Natural killer cell (primary cell): ENCODE measurements around the gene HOMEZ. TPM values are rescaled to one million over a fixed set of nuclear protein-coding genes. Genes with fewer than 3 reads are reported as not detected.

Source experiments
- ATAC-seq, 3 donors: fragments of 150-1000 bp in 2 of 3; fragments of 200-7000 bp in 1 of 3; cut with Tn5 transposase; 1 replicate in 1 of 3; 2 replicates in 2 of 3; pipeline ENCODE4 v1.10.0; 2021; ENCODE audit warnings: mild to moderate bottlenecking in 2 of 3, moderate library complexity in 2 of 3
- DNase-seq, 2 donors: peaks; one replicate each; pipeline versions ENCODE4 v3.0.0 to v3.0.0-alpha.2; 2013 to 2021; ENCODE audit warnings: mixed read lengths in 1 of 2
- H3K27ac ChIP-seq: one replicate; pipeline ENCODE4 v1.5.1; 2013; ENCODE audit warnings: mild to moderate bottlenecking, low read length
- H3K27me3 ChIP-seq: one replicate; pipeline ENCODE4 v1.6.1; 2013; ENCODE audit warnings: low read length; ENCODE audit not compliant: control insufficient read depth, insufficient read depth
- H3K36me3 ChIP-seq: one replicate; pipeline ENCODE4 v1.6.1; 2013; ENCODE audit warnings: low read length; ENCODE audit not compliant: control insufficient read depth, insufficient read depth
- H3K4me1 ChIP-seq: one replicate; pipeline ENCODE4 v1.6.1; 2013; ENCODE audit warnings: low read length; ENCODE audit not compliant: control insufficient read depth, insufficient read depth
- H3K4me3 ChIP-seq: one replicate; pipeline ENCODE4 v1.5.1; 2013; ENCODE audit warnings: low read length
- H3K9me3 ChIP-seq: one replicate; pipeline ENCODE4 v1.6.1; 2013; ENCODE audit warnings: low read length; ENCODE audit not compliant: control insufficient read depth, insufficient read depth
- H3K27ac Mint-ChIP-seq, 2 donors: one replicate each; pipeline ENCODE4 v1.8.0; 2022; ENCODE audit warnings: mild to moderate bottlenecking in 2 of 2, mixed read lengths in 2 of 2, moderate library complexity in 1 of 2
- H3K27me3 Mint-ChIP-seq, 2 donors: one replicate each; pipeline ENCODE4 v1.8.0; 2022; ENCODE audit warnings: low read depth in 2 of 2, mixed read lengths in 2 of 2
- H3K36me3 Mint-ChIP-seq: one replicate; pipeline ENCODE4 v1.8.0; 2022; ENCODE audit warnings: mixed read lengths
- H3K4me1 Mint-ChIP-seq, 2 donors: one replicate each; pipeline ENCODE4 v1.8.0; 2022; ENCODE audit warnings: mixed read lengths in 2 of 2
- H3K4me3 Mint-ChIP-seq: one replicate; pipeline ENCODE4 v1.8.0; 2022; ENCODE audit warnings: mild to moderate bottlenecking, moderate library complexity, mixed read lengths
- H3K9me3 Mint-ChIP-seq, 2 donors: one replicate each; pipeline ENCODE4 v1.8.0; 2022; ENCODE audit warnings: mixed read lengths in 2 of 2
- whole genome bisulfite sequencing: methylation state at CpG from one replicate; pipeline ENCODE4 v1.1.7; 2013; ENCODE audit warnings: missing lambda C conversion rate; ENCODE audit not compliant: insufficient coverage; 5-methylcytosine and 5-hydroxymethylcytosine counted together
- intact Hi-C: fragments of 100-400 bp; cut with micrococcal nuclease; formaldehyde crosslinking; loops from one replicate; pipeline ENCODE4 v1.14.2; 2022
- total RNA-seq, 4 donors: library from RNA; stranded (reverse); fragments of 120-200 nt in 1 of 4; gene quantifications; one replicate each; pipeline versions ENCODE4 v1.2.3 to v1.2.4, GENCODE V29; 2013 to 2022
- TF ChIP-seq, protein P1 (sequence below): fragments of 200-600 bp; IDR thresholded peaks from one replicate; pipeline ENCODE4 v1.8.0; 2022; ENCODE audit warnings: antibody characterized with exemption

Gene HOMEZ
- total RNA-seq, result 10 to 100 TPM in 1 of 3 donors, 1 to 10 TPM in 2; 5.1 to 10.1 (median 7.0) TPM
- total RNA-seq (2013), result 12.8 TPM

DNA sequence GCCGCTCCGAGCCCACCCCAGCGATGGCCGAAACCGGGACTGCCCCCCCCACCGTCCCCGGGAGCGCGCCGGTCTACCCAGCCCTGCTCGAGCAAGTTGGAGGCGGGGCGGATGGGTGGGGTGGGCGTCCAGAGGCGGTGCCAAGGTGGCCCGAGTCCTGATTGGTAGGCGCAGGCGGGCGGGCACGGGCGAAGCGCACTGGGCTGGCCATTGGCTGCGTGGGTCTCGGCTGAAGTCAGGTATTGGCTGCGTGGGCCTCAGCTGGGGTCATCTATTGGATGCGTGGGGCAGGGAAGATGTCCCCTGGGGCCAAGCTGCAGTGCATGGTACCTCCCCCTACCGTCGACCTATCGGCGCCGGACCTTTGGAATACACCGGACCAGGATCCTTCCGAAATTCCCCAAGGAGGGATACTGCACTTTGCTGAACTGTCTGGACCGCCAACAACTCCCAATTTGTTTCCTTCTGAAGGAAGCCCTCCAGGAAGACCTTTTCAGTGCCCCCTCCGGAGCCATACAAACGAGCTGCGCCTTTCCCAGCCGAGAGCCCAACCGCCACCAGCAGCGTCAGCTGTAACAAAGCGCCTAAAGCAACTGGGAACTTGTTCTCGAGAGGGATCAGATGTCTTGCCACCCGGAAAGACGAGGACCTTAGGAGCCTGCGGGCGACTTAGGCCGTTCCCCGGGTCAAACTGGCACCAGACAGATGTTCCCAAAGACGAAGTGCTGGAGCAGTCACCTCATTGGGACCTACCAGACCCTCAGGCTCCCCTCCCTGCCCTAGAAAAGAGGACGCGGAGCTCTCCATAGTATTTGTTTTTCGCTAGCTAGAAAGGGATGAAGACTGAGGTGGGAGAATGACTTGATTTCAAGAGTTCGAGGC, at the start of gene HOMEZ:
HOMEZ (minus strand) TSS at position 113 of the 882 bp plus-strand sequence. CDS start 180 bp downstream, outside the sequence.
- Histone ChIP-seq H3K36me3 (no peaks in the 10 kb centered on the region), H3K9me3 (no peaks in the 10 kb centered on the region), H3K27me3 (no peaks in the 10 kb centered on the region), H3K27ac (peak within 1 kb of the TSS; percentile 78), H3K4me3 (peak within 1 kb of the TSS; percentile 69), H3K4me1 (peaks cover 10% of the 10 kb centered on the region)
- Mint-ChIP-seq H3K27ac (peak within 1 kb of the TSS; percentile 90 to 94), H3K27me3 (no peaks in the 10 kb centered on the region), H3K9me3 (no peaks in the 10 kb centered on the region), H3K36me3 (no peaks in the 10 kb centered on the region), H3K4me1 (peaks cover 13 to 18% of the 10 kb centered on the region in 2 donors), H3K4me3 (peak within 1 kb of the TSS; percentile 95)
- DNase-seq (peak; percentile 97), ATAC-seq (peak; percentile 94 to 99 (median 97))
- TF ChIP-seq, protein P1, sequence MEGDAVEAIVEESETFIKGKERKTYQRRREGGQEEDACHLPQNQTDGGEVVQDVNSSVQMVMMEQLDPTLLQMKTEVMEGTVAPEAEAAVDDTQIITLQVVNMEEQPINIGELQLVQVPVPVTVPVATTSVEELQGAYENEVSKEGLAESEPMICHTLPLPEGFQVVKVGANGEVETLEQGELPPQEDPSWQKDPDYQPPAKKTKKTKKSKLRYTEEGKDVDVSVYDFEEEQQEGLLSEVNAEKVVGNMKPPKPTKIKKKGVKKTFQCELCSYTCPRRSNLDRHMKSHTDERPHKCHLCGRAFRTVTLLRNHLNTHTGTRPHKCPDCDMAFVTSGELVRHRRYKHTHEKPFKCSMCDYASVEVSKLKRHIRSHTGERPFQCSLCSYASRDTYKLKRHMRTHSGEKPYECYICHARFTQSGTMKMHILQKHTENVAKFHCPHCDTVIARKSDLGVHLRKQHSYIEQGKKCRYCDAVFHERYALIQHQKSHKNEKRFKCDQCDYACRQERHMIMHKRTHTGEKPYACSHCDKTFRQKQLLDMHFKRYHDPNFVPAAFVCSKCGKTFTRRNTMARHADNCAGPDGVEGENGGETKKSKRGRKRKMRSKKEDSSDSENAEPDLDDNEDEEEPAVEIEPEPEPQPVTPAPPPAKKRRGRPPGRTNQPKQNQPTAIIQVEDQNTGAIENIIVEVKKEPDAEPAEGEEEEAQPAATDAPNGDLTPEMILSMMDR, result no peak
- 1% methylated on average over 53 of the region's 53 CpGs for WGBS
- intact Hi-C loops, result loop anchor here (1.0 kb wide), 2 partner anchors 15 to 35 kb away; partner anchors contain the start of gene PABPN1

DNA sequence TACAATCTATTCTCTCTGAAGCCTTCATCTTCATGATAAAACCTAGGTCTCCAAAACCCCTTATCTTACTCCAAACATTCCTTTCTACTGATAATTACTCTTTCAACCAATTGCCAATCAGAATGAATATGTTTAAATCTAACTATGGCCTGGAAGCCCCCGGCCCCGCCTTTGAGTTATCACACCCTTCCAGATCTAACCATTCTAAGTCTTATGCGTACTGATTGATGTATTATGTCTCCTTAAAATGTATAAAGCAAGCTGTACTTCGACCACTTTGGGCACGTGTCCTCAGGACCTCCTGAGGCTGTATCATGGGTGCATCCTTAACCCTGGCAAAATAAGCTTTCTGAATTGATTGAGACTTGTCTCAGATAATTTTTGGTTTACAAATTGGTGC, 49.7 kb upstream of the HOMEZ start:
- no peak overlapping the region for H3K4me3 ChIP-seq
- intact Hi-C loops, result no loop called here
- H3K4me3 Mint-ChIP-seq, result no peak overlapping the region
- H3K27me3 ChIP-seq, result no peaks in the 10 kb centered on the region
- H3K9me3 ChIP-seq, result no peaks in the 10 kb centered on the region
- H3K36me3 ChIP-seq, result no peaks in the 10 kb centered on the region
- no peak overlapping the region for H3K27ac ChIP-seq
- WGBS, result 90% methylated on average over 5 of the region's 5 CpGs
- ATAC-seq (no peak), DNase-seq (no peak)
- TF ChIP-seq, protein P1, result no peak
- H3K4me1 Mint-ChIP-seq, result no peaks in the 10 kb centered on the region
- H3K36me3 Mint-ChIP-seq, result no peaks in the 10 kb centered on the region
- no peak overlapping the region for H3K27ac Mint-ChIP-seq
- H3K9me3 Mint-ChIP-seq, result no peaks in the 10 kb centered on the region
- H3K27me3 Mint-ChIP-seq, result peaks cover 13 to 40% of the 10 kb centered on the region in 2 donors
- no peaks in the 10 kb centered on the region for H3K4me1 ChIP-seq

DNA sequence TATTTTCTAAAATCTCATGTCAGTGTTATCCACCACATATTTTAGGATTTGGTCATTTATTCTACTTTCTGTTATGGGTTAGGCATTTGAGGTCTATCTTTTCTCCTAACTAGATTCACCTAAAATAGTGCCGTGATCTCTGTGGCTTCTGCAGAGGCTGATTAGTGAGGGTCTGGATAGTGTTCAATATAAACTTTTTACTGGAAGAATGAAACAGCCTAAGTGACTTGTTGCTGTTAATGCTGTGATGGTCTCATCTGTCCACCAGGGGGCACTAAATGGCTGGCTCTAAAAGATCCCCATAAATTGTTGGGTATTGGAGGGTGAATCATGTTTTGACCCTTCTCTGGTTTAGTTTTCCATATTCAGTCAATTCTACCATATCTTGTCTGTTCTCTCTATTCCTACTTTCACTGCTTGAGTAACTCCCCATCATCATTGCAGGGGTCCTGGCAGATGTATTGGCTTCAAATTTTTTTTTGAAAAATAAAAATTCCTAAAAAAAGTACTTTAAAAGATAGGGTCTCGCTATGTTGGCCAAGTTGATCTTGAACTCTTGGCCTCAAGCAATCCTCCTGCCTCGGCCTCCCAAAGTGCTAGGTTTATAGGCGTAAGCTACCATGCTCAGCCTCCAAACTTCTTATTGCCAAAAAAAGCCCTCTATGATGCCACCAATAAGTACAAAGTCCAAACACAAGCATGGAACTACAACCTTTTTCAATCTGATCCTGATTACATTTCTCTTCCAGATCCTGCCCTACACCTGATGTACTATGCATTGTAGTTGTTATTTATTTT, 42.2 kb upstream of the HOMEZ start:
- H3K27ac Mint-ChIP-seq, result no peak overlapping the region
- 60% methylated on average over 3 of the region's 4 CpGs for WGBS
- ATAC-seq (peak; percentile 73 to 92 (median 86)), DNase-seq (peak in 1 of 2 donors; percentile 86)
- H3K4me3 ChIP-seq, result no peak overlapping the region
- H3K36me3 ChIP-seq, result peaks cover 25% of the 10 kb centered on the region
- H3K9me3 Mint-ChIP-seq, result no peaks in the 10 kb centered on the region
- intact Hi-C loops, result loop anchor here (5.0 to 10.0 kb wide), 2 partner anchors 63 to 234 kb away; no protein-coding TSS in a partner anchor
- TF ChIP-seq, protein P1, result peak; percentile 92
- no peak overlapping the region for H3K4me3 Mint-ChIP-seq
- no peaks in the 10 kb centered on the region for H3K27me3 Mint-ChIP-seq
- peaks cover under 1% of the 10 kb centered on the region for H3K4me1 ChIP-seq
- peaks cover 3 to 4% of the 10 kb centered on the region in 2 donors for H3K4me1 Mint-ChIP-seq
- no peak overlapping the region for H3K27ac ChIP-seq
- H3K36me3 Mint-ChIP-seq, result no peaks in the 10 kb centered on the region
- no peaks in the 10 kb centered on the region for H3K9me3 ChIP-seq
- H3K27me3 ChIP-seq, result no peaks in the 10 kb centered on the region
